Dermis microvascular lymphatic vessel endothelial cell (primary cell): ENCODE measurements around the gene RAB21. TPM values are rescaled to one million over a fixed set of nuclear protein-coding genes. Genes with fewer than 3 reads are reported as not detected.
"Not testable (repeated sequence)": the region's sequence is repeated elsewhere in the genome, so short reads cannot be mapped to it uniquely, and the experiment has no call there.

Experiments used
- DNase-seq, 2 donors: peaks; one replicate each; pipeline versions ENCODE4 v3.0.0 to v3.0.0-alpha.2; 2010; ENCODE audit warnings: low read depth in 2 of 2
- total RNA-seq: library from RNA; depleted of rRNA; stranded (reverse); fragments of >200 nt; gene quantifications from 2 replicates; pipeline ENCODE4 v1.2.1, GENCODE V29; 2014

RAB21 gene
- total RNA-seq, 1 donor from 2014 or later: 6.2 TPM

GRCh38 chr12:71749666-71750065 lies 5.0 kb upstream of the RAB21 start:
- no peak for DNase-seq

GRCh38 chr12:71752891-71753290 lies 1.8 kb upstream of the RAB21 start:
- DNase-seq: no peak

- peak; percentile 26 to 63 for DNase-seq
These were observed 656 bp downstream of the RAB21 start for GRCh38 chr12:71755146-71755892.

GRCh38 chr12:71756054-71756690 lies 1.5 kb downstream of the RAB21 start:
- no peak for DNase-seq

GRCh38 chr12:71759941-71760340 lies 5.3 kb downstream of the RAB21 start:
- DNase-seq: no peak

GRCh38 chr12:71760471-71760870 lies 5.8 kb downstream of the RAB21 start:
- DNase-seq: no peak

GRCh38 chr12:71761354-71761753 lies 6.7 kb downstream of the RAB21 start:
- DNase-seq: not testable (repeated sequence)

GRCh38 chr12:71763677-71764379 lies 9.2 kb downstream of the RAB21 start:
- DNase-seq: no peak

- DNase-seq: no peak
These were observed 10.1 kb downstream of the RAB21 start for GRCh38 chr12:71764587-71765321.

GRCh38 chr12:71766202-71766601 lies 11.5 kb downstream of the RAB21 start:
- no peak for DNase-seq

GRCh38 chr12:71767183-71767582 lies 12.5 kb downstream of the RAB21 start:
- no peak for DNase-seq

GRCh38 chr12:71768900-71769299 lies 14.2 kb downstream of the RAB21 start:
- DNase-seq: no peak

- peak in 1 of 2 donors; percentile 41 for DNase-seq
These were observed 16.4 kb downstream of the RAB21 start for GRCh38 chr12:71771069-71771468.

- no peak for DNase-seq
These were observed 18.1 kb downstream of the RAB21 start for GRCh38 chr12:71772735-71773134.

GRCh38 chr12:71780237-71780822 lies 25.7 kb downstream of the RAB21 start:
- DNase-seq: peak; percentile 58 to 63

- DNase-seq: no peak
These were observed 27.4 kb downstream of the RAB21 start for GRCh38 chr12:71782017-71782416.

- DNase-seq: no peak
These were observed 32.2 kb downstream of the RAB21 start for GRCh38 chr12:71786829-71787228.

GRCh38 chr12:71787580-71787979 lies 32.9 kb downstream of the RAB21 start:
- DNase-seq: peak in 1 of 2 donors; percentile 16

GRCh38 chr12:71790331-71790730 lies 35.7 kb downstream of the RAB21 start:
- DNase-seq: no peak

GRCh38 chr12:71791473-71792150 lies 36.9 kb downstream of the RAB21 start:
- no peak for DNase-seq

GRCh38 chr12:71792599-71792998 lies 37.9 kb downstream of the RAB21 start:
- no peak for DNase-seq
